Liver (tissue), 9 donors: Measurements from ENCODE around the gene TSPAN33. TPM values are rescaled to one million over a fixed set of nuclear protein-coding genes. Genes with fewer than 3 reads are reported as not detected.

Experiments
- DNase-seq: peaks from one replicate; pipeline ENCODE4 v3.0.0-alpha.2; 2017; ENCODE audit warnings: low spot score
- H3K27ac ChIP-seq, 2 donors: one replicate each; pipeline ENCODE4 v1.7.0; 2013; ENCODE audit warnings: inconsistent platforms in 2 of 2, low read length in 2 of 2, control low read depth in 1 of 2, low read depth in 1 of 2, mild to moderate bottlenecking in 1 of 2
- H3K27me3 ChIP-seq, 4 donors: one replicate each; pipeline versions ENCODE4 v1.6.1 to v1.7.0; 2013; ENCODE audit warnings: low read length in 3 of 4, inconsistent platforms in 1 of 4, mild to moderate bottlenecking in 1 of 4, moderate library complexity in 1 of 4; ENCODE audit not compliant: control insufficient read depth in 4 of 4, insufficient read depth in 4 of 4
- H3K36me3 ChIP-seq, 4 donors: one replicate each; pipeline versions ENCODE4 v1.6.1 to v1.7.0; 2013; ENCODE audit warnings: low read length in 3 of 4, mild to moderate bottlenecking in 3 of 4, low read depth in 1 of 4, moderate library complexity in 1 of 4; ENCODE audit not compliant: control insufficient read depth in 4 of 4, insufficient read depth in 3 of 4
- H3K4me1 ChIP-seq, 4 donors: one replicate each; pipeline versions ENCODE4 v1.6.1 to v1.7.0; 2013; ENCODE audit warnings: low read length in 3 of 4, mild to moderate bottlenecking in 3 of 4, moderate library complexity in 1 of 4; ENCODE audit not compliant: control insufficient read depth in 4 of 4, insufficient read depth in 4 of 4
- H3K4me3 ChIP-seq, 3 donors: one replicate each; pipeline versions ENCODE4 v1.6.1 to v1.7.0; 2013; ENCODE audit warnings: low read length in 3 of 3, control low read depth in 1 of 3, low read depth in 1 of 3, mild to moderate bottlenecking in 1 of 3
- H3K9ac ChIP-seq, 2 donors: one replicate each; pipeline ENCODE4 v1.7.0; 2013; ENCODE audit warnings: low read length in 2 of 2, mild to moderate bottlenecking in 2 of 2, moderate library complexity in 2 of 2, control low read depth in 1 of 2, low read depth in 1 of 2
- H3K9me3 ChIP-seq, 4 donors: one replicate each; pipeline versions ENCODE4 v1.6.1 to v1.7.0; 2013; ENCODE audit warnings: low read length in 3 of 4; ENCODE audit not compliant: control insufficient read depth in 4 of 4
- FOXA1 ChIP-seq: IDR thresholded peaks from 2 replicates; pipeline ENCODE4 v1.6.1; 2016; ENCODE audit warnings: antibody characterized with exemption
- FOXA2 ChIP-seq: IDR thresholded peaks from 2 replicates; pipeline ENCODE4 v1.6.1; 2016; ENCODE audit warnings: antibody characterized with exemption
- HNF4G ChIP-seq: IDR thresholded peaks from 2 replicates; pipeline ENCODE4 v1.6.1; 2016; ENCODE audit warnings: antibody characterized with exemption
- RAD21 ChIP-seq, 2 donors: IDR thresholded peaks; 2 replicates each; pipeline ENCODE4 v1.6.1; 2016; ENCODE audit warnings: antibody characterized with exemption in 2 of 2, mild to moderate bottlenecking in 2 of 2
- RXRA ChIP-seq, 2 donors: IDR thresholded peaks; 2 replicates each; pipeline ENCODE4 v1.6.1; 2017 to 2018; ENCODE audit warnings: antibody characterized with exemption in 2 of 2, mild to moderate bottlenecking in 1 of 2
- WGBS: extraction: QIAGEN DNeasy Blood & Tissue Kit; methylation state at CpG from one replicate; pipeline ENCODE4 v1.1.7; 2013; 5-methylcytosine and 5-hydroxymethylcytosine counted together
- polyA plus RNA-seq, 2 donors: library from polyadenylated mRNA; stranded (reverse) in 1 of 2; unstranded in 1 of 2; fragments of 200-250 nt in 1 of 2; fragments of >200 nt in 1 of 2; fragmentation: Nextera tagmentation in 1 of 2; extraction: Ambion mirVana in 1 of 2; gene quantifications; one replicate each; pipeline versions ENCODE4 v1.2.1 to v1.2.3, GENCODE V29; 2013 to 2015
- total RNA-seq, 2 donors: library from RNA; depleted of rRNA; stranded (reverse); fragments of >200 nt; gene quantifications; one replicate each; pipeline ENCODE4 v1.2.3, GENCODE V29; 2014
- TF ChIP-seq, protein P1 (sequence below): fragments of 150-350 bp; IDR thresholded peaks from 2 replicates; pipeline ENCODE4 v1.5.1; 2017; ENCODE audit warnings: improper control_type of control experiment, low read depth, low read length; ENCODE audit not compliant: missing input control
- TF ChIP-seq, protein P2 (sequence below): IDR thresholded peaks from 2 replicates; pipeline ENCODE4 v1.6.1; 2016; ENCODE audit warnings: antibody characterized with exemption, mild to moderate bottlenecking
- TF ChIP-seq, protein P3 (sequence below): IDR thresholded peaks from 2 replicates; pipeline ENCODE4 v1.6.1; 2016; ENCODE audit warnings: antibody characterized with exemption
- donor health status: healthy.
- donor health status: healthy.
- donor health status: healthy.
- donor health status: healthy.
- donor health status: healthy.

The TSPAN33 gene
- total and polyA plus RNA-seq, 4 donors, result 13.4 to 29.3 (median 20.4) TPM

DNA sequence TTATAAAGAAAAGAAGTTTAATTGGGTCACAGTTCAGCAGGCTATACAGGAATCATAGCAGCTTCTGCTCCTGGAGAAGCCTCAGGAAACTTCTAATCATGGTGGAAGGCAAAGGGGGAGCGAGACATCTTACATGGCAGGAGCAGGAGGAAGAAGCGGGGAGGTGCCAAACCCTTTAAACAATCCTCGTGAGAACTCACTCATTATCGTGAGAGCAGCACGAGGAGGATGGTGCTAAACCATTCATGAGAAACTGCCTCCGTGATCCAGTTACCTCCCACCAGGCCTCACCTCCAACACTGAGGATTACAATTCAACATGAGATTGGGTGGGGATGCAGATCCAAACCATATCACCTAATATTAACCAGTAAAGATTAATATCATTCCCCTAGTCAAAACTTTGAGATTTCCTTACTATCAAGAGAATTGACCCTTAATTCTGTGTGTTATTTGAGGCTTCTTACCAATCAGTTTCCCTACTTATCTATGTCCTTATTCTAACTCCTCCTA lies 42.3 kb downstream of the TSPAN33 start:
- no peaks in the 10 kb centered on the region for H3K27me3 ChIP-seq
- H3K9me3 ChIP-seq, result no peaks in the 10 kb centered on the region
- H3K36me3 ChIP-seq, result peaks cover 0 to 1% (median 0%) of the 10 kb centered on the region in 4 donors
- peaks cover 1 to 31% (median 21%) of the 10 kb centered on the region in 4 donors for H3K4me1 ChIP-seq
- TF ChIP-seq RXRA (IDR thresholded peaks at IDR 0.05), result no peak
- TF ChIP-seq, protein P1, sequence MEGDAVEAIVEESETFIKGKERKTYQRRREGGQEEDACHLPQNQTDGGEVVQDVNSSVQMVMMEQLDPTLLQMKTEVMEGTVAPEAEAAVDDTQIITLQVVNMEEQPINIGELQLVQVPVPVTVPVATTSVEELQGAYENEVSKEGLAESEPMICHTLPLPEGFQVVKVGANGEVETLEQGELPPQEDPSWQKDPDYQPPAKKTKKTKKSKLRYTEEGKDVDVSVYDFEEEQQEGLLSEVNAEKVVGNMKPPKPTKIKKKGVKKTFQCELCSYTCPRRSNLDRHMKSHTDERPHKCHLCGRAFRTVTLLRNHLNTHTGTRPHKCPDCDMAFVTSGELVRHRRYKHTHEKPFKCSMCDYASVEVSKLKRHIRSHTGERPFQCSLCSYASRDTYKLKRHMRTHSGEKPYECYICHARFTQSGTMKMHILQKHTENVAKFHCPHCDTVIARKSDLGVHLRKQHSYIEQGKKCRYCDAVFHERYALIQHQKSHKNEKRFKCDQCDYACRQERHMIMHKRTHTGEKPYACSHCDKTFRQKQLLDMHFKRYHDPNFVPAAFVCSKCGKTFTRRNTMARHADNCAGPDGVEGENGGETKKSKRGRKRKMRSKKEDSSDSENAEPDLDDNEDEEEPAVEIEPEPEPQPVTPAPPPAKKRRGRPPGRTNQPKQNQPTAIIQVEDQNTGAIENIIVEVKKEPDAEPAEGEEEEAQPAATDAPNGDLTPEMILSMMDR, result no peak
- TF ChIP-seq, protein P2, sequence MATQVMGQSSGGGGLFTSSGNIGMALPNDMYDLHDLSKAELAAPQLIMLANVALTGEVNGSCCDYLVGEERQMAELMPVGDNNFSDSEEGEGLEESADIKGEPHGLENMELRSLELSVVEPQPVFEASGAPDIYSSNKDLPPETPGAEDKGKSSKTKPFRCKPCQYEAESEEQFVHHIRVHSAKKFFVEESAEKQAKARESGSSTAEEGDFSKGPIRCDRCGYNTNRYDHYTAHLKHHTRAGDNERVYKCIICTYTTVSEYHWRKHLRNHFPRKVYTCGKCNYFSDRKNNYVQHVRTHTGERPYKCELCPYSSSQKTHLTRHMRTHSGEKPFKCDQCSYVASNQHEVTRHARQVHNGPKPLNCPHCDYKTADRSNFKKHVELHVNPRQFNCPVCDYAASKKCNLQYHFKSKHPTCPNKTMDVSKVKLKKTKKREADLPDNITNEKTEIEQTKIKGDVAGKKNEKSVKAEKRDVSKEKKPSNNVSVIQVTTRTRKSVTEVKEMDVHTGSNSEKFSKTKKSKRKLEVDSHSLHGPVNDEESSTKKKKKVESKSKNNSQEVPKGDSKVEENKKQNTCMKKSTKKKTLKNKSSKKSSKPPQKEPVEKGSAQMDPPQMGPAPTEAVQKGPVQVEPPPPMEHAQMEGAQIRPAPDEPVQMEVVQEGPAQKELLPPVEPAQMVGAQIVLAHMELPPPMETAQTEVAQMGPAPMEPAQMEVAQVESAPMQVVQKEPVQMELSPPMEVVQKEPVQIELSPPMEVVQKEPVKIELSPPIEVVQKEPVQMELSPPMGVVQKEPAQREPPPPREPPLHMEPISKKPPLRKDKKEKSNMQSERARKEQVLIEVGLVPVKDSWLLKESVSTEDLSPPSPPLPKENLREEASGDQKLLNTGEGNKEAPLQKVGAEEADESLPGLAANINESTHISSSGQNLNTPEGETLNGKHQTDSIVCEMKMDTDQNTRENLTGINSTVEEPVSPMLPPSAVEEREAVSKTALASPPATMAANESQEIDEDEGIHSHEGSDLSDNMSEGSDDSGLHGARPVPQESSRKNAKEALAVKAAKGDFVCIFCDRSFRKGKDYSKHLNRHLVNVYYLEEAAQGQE, result no peak
- no peak overlapping the region for H3K4me3 ChIP-seq
- H3K9ac ChIP-seq, result no peak overlapping the region
- DNase-seq, result no peak
- WGBS, result 95% methylated on average over 6 of the region's 6 CpGs
- no peak overlapping the region for H3K27ac ChIP-seq

DNA sequence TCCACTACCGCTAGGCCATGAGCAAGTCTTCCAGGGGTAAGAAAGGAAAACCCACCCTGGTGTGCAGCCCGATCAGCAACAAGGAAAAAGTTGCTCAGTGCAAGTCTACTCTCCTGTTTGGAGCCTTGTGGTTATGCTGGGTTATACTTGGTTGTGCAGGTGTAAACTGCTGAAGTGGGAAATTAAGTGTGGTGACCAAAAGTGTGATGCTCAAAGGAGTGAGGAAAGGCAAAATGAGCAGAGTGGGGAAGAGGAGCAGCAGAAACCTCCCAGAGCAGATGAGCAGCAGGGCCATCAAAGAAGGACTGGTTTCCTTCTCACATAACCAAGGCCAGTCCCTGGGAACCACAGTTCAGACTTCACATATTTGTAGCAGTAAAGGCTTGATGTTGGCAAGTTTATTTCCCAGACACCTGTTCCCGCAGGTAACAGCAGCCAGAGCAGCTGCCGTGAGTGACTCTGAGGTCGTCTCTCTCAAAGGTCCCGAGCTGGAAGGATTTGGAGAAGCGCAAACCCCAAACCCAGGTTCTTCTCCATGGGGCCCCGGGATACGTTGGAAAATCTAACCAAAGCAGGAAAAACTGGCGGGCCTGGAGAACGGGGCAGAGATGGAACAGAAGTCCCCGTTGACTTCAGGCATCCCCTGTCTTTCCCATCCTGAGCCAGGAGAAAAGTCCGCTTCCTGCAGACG lies 43.3 kb downstream of the TSPAN33 start:
- Histone ChIP-seq H3K27ac (no peak overlapping the region), H3K36me3 (no peaks in the 10 kb centered on the region)
- WGBS, result 31% methylated on average over 14 of the region's 14 CpGs

More for the DNA sequence above, 43.3 kb downstream of the TSPAN33 start:
- H3K9ac ChIP-seq, result no peak overlapping the region
- no peak for DNase-seq
- H3K4me1 ChIP-seq, result peaks cover 1 to 38% (median 22%) of the 10 kb centered on the region in 4 donors
- TF ChIP-seq, protein P1, result no peak
- TF ChIP-seq, protein P3, sequence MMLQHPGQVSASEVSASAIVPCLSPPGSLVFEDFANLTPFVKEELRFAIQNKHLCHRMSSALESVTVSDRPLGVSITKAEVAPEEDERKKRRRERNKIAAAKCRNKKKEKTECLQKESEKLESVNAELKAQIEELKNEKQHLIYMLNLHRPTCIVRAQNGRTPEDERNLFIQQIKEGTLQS, result no peak
- TF ChIP-seq FOXA1, result no peak
- TF ChIP-seq, protein P2, result no peak
- TF ChIP-seq FOXA2, result no peak
- no peak for TF ChIP-seq RAD21 (IDR thresholded peaks at IDR 0.05)
- TF ChIP-seq HNF4G, result no peak
- H3K9me3 ChIP-seq, result no peaks in the 10 kb centered on the region
- H3K27me3 ChIP-seq, result no peaks in the 10 kb centered on the region
- H3K4me3 ChIP-seq, result peak overlapping the region; percentile 37 to 92 (median 80)
